Mesendoderm (in vitro differentiated cells): ENCODE measurements around the gene CARD10.

Experiments used
- DNase-seq: peaks from one replicate; pipeline ENCODE4 v3.0.0; 2013
- H2AK5ac ChIP-seq: 2 replicates; pipeline ENCODE4 v1.6.1; 2013; ENCODE audit warnings: low read length, inconsistent platforms
- H2BK120ac ChIP-seq: 2 replicates; pipeline ENCODE4 v1.6.1; 2013; ENCODE audit warnings: low read depth, mild to moderate bottlenecking, low read length, moderate library complexity, mixed read lengths
- H2BK15ac ChIP-seq: replicated peaks from 2 replicates; pipeline ENCODE4 v1.6.1; 2013; ENCODE audit warnings: low read depth, mild to moderate bottlenecking, moderate library complexity
- H2BK5ac ChIP-seq: 2 replicates; pipeline ENCODE4 v1.6.1; 2013; ENCODE audit warnings: low read length, inconsistent platforms
- H3K18ac ChIP-seq: 2 replicates; pipeline ENCODE4 v1.6.1; 2013; ENCODE audit warnings: mild to moderate bottlenecking, low read length, mixed read lengths
- H3K23ac ChIP-seq: one replicate; pipeline ENCODE4 v1.6.1; 2013; ENCODE audit warnings: low read length
- H3K27ac ChIP-seq: 2 replicates; pipeline ENCODE4 v1.5.1; 2013; ENCODE audit warnings: low read depth, mild to moderate bottlenecking, inconsistent platforms, low read length, moderate library complexity
- H3K27me3 ChIP-seq: 2 replicates; pipeline ENCODE4 v1.6.1; 2013; ENCODE audit warnings: low read length, control low read depth, mild to moderate bottlenecking, inconsistent platforms; ENCODE audit not compliant: insufficient read depth, poor library complexity
- H3K36me3 ChIP-seq: 2 replicates; pipeline ENCODE4 v1.6.1; 2013; ENCODE audit warnings: low read length, inconsistent platforms; ENCODE audit not compliant: control insufficient read depth, insufficient read depth
- H3K4ac ChIP-seq: one replicate; pipeline ENCODE4 v1.6.1; 2013; ENCODE audit warnings: low read depth, mild to moderate bottlenecking, low read length, moderate library complexity
- H3K4me1 ChIP-seq: 2 replicates; pipeline ENCODE4 v1.6.1; 2013; ENCODE audit warnings: low read depth, low read length, inconsistent platforms; ENCODE audit not compliant: control insufficient read depth
- H3K4me2 ChIP-seq: 2 replicates; pipeline ENCODE4 v1.6.1; 2013; ENCODE audit warnings: low read length
- H3K4me3 ChIP-seq: 2 replicates; pipeline ENCODE4 v1.5.1; 2013; ENCODE audit warnings: mild to moderate bottlenecking, low read length
- H3K56ac ChIP-seq: one replicate; pipeline ENCODE4 v1.6.1; 2013; ENCODE audit warnings: low read length
- H3K79me1 ChIP-seq: 2 replicates; pipeline ENCODE4 v1.6.1; 2013; ENCODE audit warnings: low read length, inconsistent platforms
- H3K79me2 ChIP-seq: 2 replicates; pipeline ENCODE4 v1.6.1; 2013; ENCODE audit warnings: mild to moderate bottlenecking, low read length; ENCODE audit not compliant: control insufficient read depth, insufficient read depth
- H3K9ac ChIP-seq: 2 replicates; pipeline ENCODE4 v1.6.1; 2013; ENCODE audit warnings: low read length, inconsistent platforms
- H4K5ac ChIP-seq: one replicate; pipeline ENCODE4 v1.6.1; 2013; ENCODE audit warnings: low read length
- H4K8ac ChIP-seq: one replicate; pipeline ENCODE4 v1.6.1; 2013; ENCODE audit warnings: low read depth, mild to moderate bottlenecking, control low read depth, low read length, moderate library complexity
- WGBS: extraction: QIAGEN DNeasy Blood & Tissue Kit; methylation state at CpG from one replicate; pipeline ENCODE4 v1.1.7; 2013; ENCODE audit warnings: low lambda C conversion rate, missing lambda C conversion rate; ENCODE audit not compliant: insufficient coverage; ENCODE audit errors: extremely low coverage; 5-methylcytosine and 5-hydroxymethylcytosine counted together

CARD10 gene

DNA sequence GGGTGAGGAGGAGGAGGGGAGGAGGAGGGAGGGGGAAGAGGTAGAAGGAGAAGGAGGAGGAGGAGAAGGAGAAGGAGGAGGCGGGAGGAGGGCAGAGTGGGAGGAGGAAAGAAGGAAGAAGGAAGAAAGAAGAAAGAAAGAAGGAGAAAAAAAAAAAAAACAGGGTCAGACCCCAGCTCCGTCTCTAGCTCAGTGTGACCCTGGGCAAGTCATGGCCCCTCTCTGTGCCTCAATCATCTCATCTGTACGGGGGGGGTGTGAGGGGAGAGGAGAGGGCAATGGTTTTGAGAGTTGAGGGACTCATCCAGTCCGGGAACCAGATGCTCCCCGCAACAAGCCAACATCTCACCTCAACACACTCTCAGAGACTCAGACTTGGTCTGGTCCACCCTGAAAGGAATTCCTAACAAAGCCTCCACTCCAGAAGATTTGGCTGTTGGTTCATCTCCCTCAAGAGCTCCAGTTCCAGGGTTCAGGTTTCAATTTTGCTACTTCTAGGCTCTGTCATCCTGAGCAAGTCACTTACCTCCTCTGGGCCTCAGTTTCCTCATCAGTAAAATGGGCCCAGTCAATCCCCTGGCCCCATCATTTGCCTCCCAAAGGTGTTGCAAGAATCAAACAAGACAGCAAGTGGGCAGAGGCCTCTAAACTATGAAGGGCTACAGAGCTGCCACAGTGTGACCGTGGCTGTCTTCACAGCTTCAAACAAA lies 7.7 kb downstream of the CARD10 start:
- H3K18ac ChIP-seq, result no peak overlapping the region
- H3K4me1 ChIP-seq, result peaks cover 2% of the 10 kb centered on the region
- no peak overlapping the region for H3K4me2 ChIP-seq
- H3K27ac ChIP-seq, result no peak overlapping the region
- no peak overlapping the region for H3K4ac ChIP-seq
- H4K5ac ChIP-seq, result no peak overlapping the region
- no peaks in the 10 kb centered on the region for H3K27me3 ChIP-seq
- H3K56ac ChIP-seq, result no peak overlapping the region
- H3K79me1 ChIP-seq, result no peaks in the 10 kb centered on the region
- H3K4me3 ChIP-seq, result no peak overlapping the region
- no peak overlapping the region for H2BK120ac ChIP-seq
- H4K8ac ChIP-seq, result no peak overlapping the region
- DNase-seq, result no peak
- H3K36me3 ChIP-seq, result no peaks in the 10 kb centered on the region
- H2BK5ac ChIP-seq, result no peak overlapping the region
- no peak overlapping the region for H2AK5ac ChIP-seq
- no peak overlapping the region for H3K9ac ChIP-seq
- H3K23ac ChIP-seq, result no peak overlapping the region
- H3K79me2 ChIP-seq, result no peaks in the 10 kb centered on the region
- no peak overlapping the region for H2BK15ac ChIP-seq
- WGBS, result no CpG with 5 or more reads among the region's 6 CpGs

DNA sequence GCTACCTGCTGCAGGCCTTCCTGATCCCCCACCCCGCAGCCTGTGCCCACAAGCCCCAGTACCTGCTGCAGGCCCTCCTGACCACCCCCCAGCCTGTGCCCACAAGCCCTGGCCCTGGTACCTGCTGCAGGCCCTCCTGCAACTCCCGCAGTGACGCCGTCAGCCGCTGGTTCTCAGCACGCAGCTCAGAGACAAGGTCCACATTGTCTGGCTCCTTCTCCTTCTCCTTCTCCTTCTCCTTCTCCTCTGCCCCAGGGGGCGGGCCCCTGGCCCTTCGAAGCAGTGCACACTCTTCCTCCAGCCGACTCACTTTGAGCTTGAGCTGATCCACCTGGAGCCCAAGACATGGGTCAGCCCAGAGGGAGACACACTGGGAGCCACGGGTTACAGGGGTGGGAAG lies 9.1 kb downstream of the CARD10 start:
- WGBS, result no CpG with 5 or more reads among the region's 10 CpGs
- H2BK15ac ChIP-seq, result no peak overlapping the region
- H3K9ac ChIP-seq, result no peak overlapping the region
- no peak overlapping the region for H3K4me3 ChIP-seq
- H4K5ac ChIP-seq, result no peak overlapping the region
- peaks cover 2% of the 10 kb centered on the region for H3K4me1 ChIP-seq
- no peak overlapping the region for H2BK5ac ChIP-seq
- no peaks in the 10 kb centered on the region for H3K79me2 ChIP-seq
- no peak overlapping the region for H3K27ac ChIP-seq
- no peaks in the 10 kb centered on the region for H3K27me3 ChIP-seq
- H3K18ac ChIP-seq, result no peak overlapping the region
- H3K4ac ChIP-seq, result no peak overlapping the region
- no peak overlapping the region for H3K23ac ChIP-seq
- no peak for DNase-seq
- no peak overlapping the region for H3K56ac ChIP-seq
- no peak overlapping the region for H3K4me2 ChIP-seq
- no peak overlapping the region for H4K8ac ChIP-seq
- H3K36me3 ChIP-seq, result no peaks in the 10 kb centered on the region
- no peak overlapping the region for H2AK5ac ChIP-seq
- H2BK120ac ChIP-seq, result no peak overlapping the region
- H3K79me1 ChIP-seq, result no peaks in the 10 kb centered on the region

DNA sequence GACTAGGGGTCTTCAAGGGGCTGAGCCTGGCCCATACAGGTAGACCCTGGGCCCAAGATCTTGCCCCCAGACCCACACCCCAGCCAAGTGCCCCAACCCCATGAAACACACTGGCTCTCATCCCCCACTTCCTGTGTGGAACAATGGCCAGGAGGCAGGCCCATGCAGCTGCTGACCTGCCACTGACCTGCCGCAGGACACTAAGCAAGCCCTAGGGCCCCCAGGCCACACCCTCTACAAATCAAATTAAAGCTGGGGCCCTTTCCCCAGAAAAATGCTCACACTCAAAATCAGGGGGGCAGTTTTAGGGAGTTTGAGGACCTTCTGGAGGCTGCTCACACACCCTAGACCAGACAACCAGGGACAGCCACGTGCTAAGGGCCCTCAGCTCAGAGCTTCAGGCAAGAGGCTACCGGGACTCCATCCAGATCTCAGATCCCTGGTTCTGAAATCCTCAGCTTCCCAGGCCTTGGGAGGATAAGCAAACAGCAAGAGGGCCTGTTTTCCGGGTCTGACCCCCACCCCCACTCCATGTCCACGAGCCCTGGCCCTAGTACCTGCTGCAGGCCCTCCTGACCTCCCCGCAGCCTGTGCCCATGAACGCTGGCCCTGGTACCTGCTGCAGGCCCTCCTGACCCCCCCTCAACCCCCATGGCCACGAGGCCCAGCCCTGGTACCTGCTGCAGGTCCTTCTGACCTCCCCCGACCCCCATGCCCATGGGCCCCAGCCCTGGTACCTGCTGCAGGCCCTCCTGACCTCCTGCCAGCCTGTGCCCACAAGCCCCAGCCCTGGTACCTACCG lies 10.0 kb downstream of the CARD10 start:
- no peaks in the 10 kb centered on the region for H3K79me2 ChIP-seq
- DNase-seq, result no peak
- no peak overlapping the region for H3K4ac ChIP-seq
- no peak overlapping the region for H3K9ac ChIP-seq
- no peaks in the 10 kb centered on the region for H3K27me3 ChIP-seq
- H3K23ac ChIP-seq, result no peak overlapping the region
- H3K4me3 ChIP-seq, result no peak overlapping the region
- H3K79me1 ChIP-seq, result no peaks in the 10 kb centered on the region
- WGBS, result no CpG with 5 or more reads among the region's 10 CpGs
- no peak overlapping the region for H2BK5ac ChIP-seq
- no peak overlapping the region for H3K4me2 ChIP-seq
- no peak overlapping the region for H2AK5ac ChIP-seq
- H4K5ac ChIP-seq, result no peak overlapping the region
- no peak overlapping the region for H3K18ac ChIP-seq
- no peak overlapping the region for H2BK120ac ChIP-seq
- H3K36me3 ChIP-seq, result no peaks in the 10 kb centered on the region
- H3K27ac ChIP-seq, result no peak overlapping the region
- H3K56ac ChIP-seq, result no peak overlapping the region
- no peak overlapping the region for H2BK15ac ChIP-seq
- H3K4me1 ChIP-seq, result peaks cover 2% of the 10 kb centered on the region
- no peak overlapping the region for H4K8ac ChIP-seq

DNA sequence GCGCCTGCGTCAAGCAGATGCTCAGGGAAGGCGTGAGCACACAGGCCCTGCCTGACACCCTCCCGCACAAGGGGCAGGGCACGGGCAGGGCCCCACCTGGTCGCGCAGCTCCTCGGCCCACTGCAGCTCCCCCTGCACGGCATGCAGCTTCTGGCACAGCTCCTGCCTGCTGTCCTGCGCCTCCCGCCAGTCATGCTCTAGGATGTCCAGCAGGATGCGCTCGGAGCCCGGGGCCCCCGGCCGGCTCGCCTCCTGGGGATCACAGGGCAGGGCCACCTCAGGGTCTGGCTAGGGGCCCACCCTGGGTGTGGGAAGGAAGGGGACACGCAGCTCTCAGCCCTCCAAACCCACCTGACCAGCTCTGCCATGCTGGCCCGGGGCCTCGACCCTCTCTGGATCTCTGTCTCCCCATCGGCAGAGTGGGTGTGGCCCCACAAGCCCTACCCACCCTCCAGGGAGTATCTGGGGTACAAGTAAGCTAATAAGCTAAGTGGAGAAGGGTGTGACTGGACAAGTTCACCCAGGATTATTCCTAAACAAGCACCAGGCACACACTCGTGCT lies 10.7 kb downstream of the CARD10 start:
- no peak overlapping the region for H2BK120ac ChIP-seq
- no peak overlapping the region for H3K27ac ChIP-seq
- H3K56ac ChIP-seq, result no peak overlapping the region
- H4K5ac ChIP-seq, result no peak overlapping the region
- H2AK5ac ChIP-seq, result no peak overlapping the region
- no peak overlapping the region for H3K4me2 ChIP-seq
- H3K9ac ChIP-seq, result no peak overlapping the region
- no peak overlapping the region for H3K4me3 ChIP-seq
- H4K8ac ChIP-seq, result no peak overlapping the region
- no peaks in the 10 kb centered on the region for H3K79me1 ChIP-seq
- no peaks in the 10 kb centered on the region for H3K79me2 ChIP-seq
- H3K23ac ChIP-seq, result no peak overlapping the region
- no peak overlapping the region for H3K18ac ChIP-seq
- WGBS, result no CpG with 5 or more reads among the region's 22 CpGs
- no peak overlapping the region for H3K4ac ChIP-seq
- no peaks in the 10 kb centered on the region for H3K27me3 ChIP-seq
- H2BK5ac ChIP-seq, result no peak overlapping the region
- peaks cover 2% of the 10 kb centered on the region for H3K4me1 ChIP-seq
- no peak for DNase-seq
- no peaks in the 10 kb centered on the region for H3K36me3 ChIP-seq
- H2BK15ac ChIP-seq, result no peak overlapping the region

DNA sequence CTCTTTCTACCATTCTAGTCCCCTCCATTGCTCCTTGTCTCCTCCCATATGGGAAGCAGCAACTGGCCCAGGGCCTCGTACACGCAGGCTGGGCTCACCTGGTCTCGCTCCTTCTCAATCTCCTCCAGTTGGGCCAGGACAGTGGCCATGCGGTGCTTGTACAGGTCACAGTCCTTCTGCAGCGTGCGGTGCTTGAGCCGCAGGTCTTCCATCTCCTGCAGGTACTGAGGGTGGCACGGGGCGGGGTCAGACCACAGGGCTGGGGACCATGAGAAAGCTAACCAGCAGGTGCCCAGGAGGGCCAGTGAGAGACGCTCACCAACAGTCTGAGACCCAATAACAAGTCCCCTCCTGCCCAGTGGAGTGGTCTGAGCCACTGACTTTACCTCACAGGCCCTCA lies 11.5 kb downstream of the CARD10 start:
- Histone ChIP-seq H3K36me3 (no peaks in the 10 kb centered on the region), H3K56ac (no peak overlapping the region), H3K27ac (no peak overlapping the region), H3K9ac (no peak overlapping the region), H3K4me1 (peaks cover 2% of the 10 kb centered on the region), H4K8ac (no peak overlapping the region), H3K23ac (no peak overlapping the region), H2BK120ac (no peak overlapping the region), H2BK15ac (no peak overlapping the region), H3K79me1 (no peaks in the 10 kb centered on the region), H2BK5ac (no peak overlapping the region), H4K5ac (no peak overlapping the region), H2AK5ac (no peak overlapping the region), H3K4me3 (no peak overlapping the region), H3K4me2 (no peak overlapping the region), H3K27me3 (no peaks in the 10 kb centered on the region), H3K18ac (no peak overlapping the region), H3K79me2 (no peaks in the 10 kb centered on the region), H3K4ac (no peak overlapping the region)
- no CpG with 5 or more reads among the region's 10 CpGs for WGBS
- no peak for DNase-seq
